Neural progenitor cell (in vitro differentiated cells): ENCODE results near the gene SHROOM3. TPM values are rescaled to one million over a fixed set of nuclear protein-coding genes. Genes with fewer than 3 reads are reported as not detected.

Experiments used
- DNase-seq: peaks from one replicate; pipeline ENCODE4 v3.0.0-alpha.2; 2016; ENCODE audit warnings: low spot score
- H2AFZ ChIP-seq: fragments of 200-600 bp; sonication (generic); replicated peaks from 2 replicates; pipeline ENCODE4 v1.6.1; 2016; ENCODE audit warnings: antibody characterized with exemption
- H3F3A ChIP-seq: fragments of 200-600 bp; sonication (generic); 2 replicates; pipeline ENCODE4 v1.6.1; 2016; ENCODE audit warnings: antibody characterized with exemption, low read depth
- H3K27ac ChIP-seq: fragments of 200-600 bp; sonication (generic); 2 replicates; pipeline ENCODE4 v1.5.1; 2016; ENCODE audit warnings: mild to moderate bottlenecking
- H3K27me3 ChIP-seq: fragments of 200-600 bp; sonication (generic); 2 replicates; pipeline ENCODE4 v1.6.1; 2016; ENCODE audit warnings: mild to moderate bottlenecking, moderate library complexity
- H3K36me3 ChIP-seq: fragments of 200-600 bp; sonication (generic); 2 replicates; pipeline ENCODE4 v1.5.1; 2016
- H3K4me1 ChIP-seq: fragments of 200-600 bp; sonication (generic); 2 replicates; pipeline ENCODE4 v1.6.1; 2016; ENCODE audit warnings: mixed run types
- H3K4me2 ChIP-seq: fragments of 200-600 bp; sonication (generic); 2 replicates; pipeline ENCODE4 v1.6.1; 2016
- H3K4me3 ChIP-seq: fragments of 200-600 bp; sonication (generic); 2 replicates; pipeline ENCODE4 v1.5.1; 2016
- H3K79me2 ChIP-seq: fragments of 200-600 bp; sonication (generic); 2 replicates; pipeline ENCODE4 v1.6.1; 2016; ENCODE audit warnings: low read depth
- H3K9ac ChIP-seq: fragments of 200-600 bp; sonication (generic); 2 replicates; pipeline ENCODE4 v1.6.1; 2016
- H3K9me3 ChIP-seq: fragments of 200-600 bp; sonication (generic); 2 replicates; pipeline ENCODE4 v1.5.1; 2016; ENCODE audit warnings: low read depth
- H4K20me1 ChIP-seq: fragments of 200-600 bp; sonication (generic); 2 replicates; pipeline ENCODE4 v1.6.1; 2016; ENCODE audit warnings: low read depth
- H3K27ac Mint-ChIP-seq: 3 replicates; pipeline ENCODE4 v1.8.0; 2021; ENCODE audit warnings: mixed read lengths
- H3K27me3 Mint-ChIP-seq: 2 replicates; pipeline ENCODE4 v1.8.0; 2022; ENCODE audit warnings: low read depth, mild to moderate bottlenecking, inconsistent platforms, moderate library complexity, mixed read lengths; ENCODE audit not compliant: insufficient read depth
- H3K36me3 Mint-ChIP-seq: 3 replicates; pipeline ENCODE4 v1.8.0; 2021; ENCODE audit warnings: mixed read lengths
- H3K4me1 Mint-ChIP-seq: 3 replicates; pipeline ENCODE4 v1.8.0; 2021; ENCODE audit warnings: mixed read lengths
- H3K4me3 Mint-ChIP-seq: 3 replicates; pipeline ENCODE4 v1.8.0; 2021; ENCODE audit warnings: mild to moderate bottlenecking, moderate library complexity, mixed read lengths
- H3K9me3 Mint-ChIP-seq: 3 replicates; pipeline ENCODE4 v1.8.0; 2020; ENCODE audit warnings: mixed read lengths
- EZH2 ChIP-seq: fragments of 200-600 bp; sonication (generic); IDR thresholded peaks from 2 replicates; pipeline ENCODE4 v1.6.1; 2017; ENCODE audit warnings: antibody characterized with exemption, mild to moderate bottlenecking, moderate library complexity
- EZH2phosphoT487 ChIP-seq: fragments of 200-600 bp; sonication (generic); IDR thresholded peaks from 2 replicates; pipeline ENCODE4 v1.6.1; 2017; ENCODE audit warnings: antibody characterized with exemption
- total RNA-seq: library from RNA; depleted of rRNA; stranded (reverse); fragments of >200 nt; gene quantifications from 2 replicates; pipeline ENCODE4 v1.2.3, GENCODE V29; 2015; ENCODE audit warnings: low replicate concordance
- TF ChIP-seq, protein P1 (sequence below): fragments of 200-600 bp; sonication (generic); IDR thresholded peaks from 2 replicates; pipeline ENCODE4 v1.5.1; 2017; ENCODE audit warnings: antibody characterized with exemption, mild to moderate bottlenecking

SHROOM3 gene
- total RNA-seq, 1 donor from 2014 or later: 36.6 TPM

GRCh38 chr4:76610751-76611547 is 175.9 kb downstream of the SHROOM3 start:
- Histone ChIP-seq H3K36me3 (no peaks in the 10 kb centered on the region), H4K20me1 (peaks cover 8% of the 10 kb centered on the region), H3K79me2 (no peaks in the 10 kb centered on the region), H3K27me3 (no peaks in the 10 kb centered on the region), H3K4me3 (no peak overlapping the region), H3F3A (peaks cover 4% of the 10 kb centered on the region), H3K9ac (no peak overlapping the region), H3K4me1 (peaks cover 42% of the 10 kb centered on the region), H3K27ac (no peak overlapping the region), H2AFZ (no peak overlapping the region), H3K9me3 (no peaks in the 10 kb centered on the region), H3K4me2 (peak overlapping the region; percentile 7)
- peak overlapping the region; percentile 70 for H3K27ac Mint-ChIP-seq
- TF ChIP-seq, protein P1, sequence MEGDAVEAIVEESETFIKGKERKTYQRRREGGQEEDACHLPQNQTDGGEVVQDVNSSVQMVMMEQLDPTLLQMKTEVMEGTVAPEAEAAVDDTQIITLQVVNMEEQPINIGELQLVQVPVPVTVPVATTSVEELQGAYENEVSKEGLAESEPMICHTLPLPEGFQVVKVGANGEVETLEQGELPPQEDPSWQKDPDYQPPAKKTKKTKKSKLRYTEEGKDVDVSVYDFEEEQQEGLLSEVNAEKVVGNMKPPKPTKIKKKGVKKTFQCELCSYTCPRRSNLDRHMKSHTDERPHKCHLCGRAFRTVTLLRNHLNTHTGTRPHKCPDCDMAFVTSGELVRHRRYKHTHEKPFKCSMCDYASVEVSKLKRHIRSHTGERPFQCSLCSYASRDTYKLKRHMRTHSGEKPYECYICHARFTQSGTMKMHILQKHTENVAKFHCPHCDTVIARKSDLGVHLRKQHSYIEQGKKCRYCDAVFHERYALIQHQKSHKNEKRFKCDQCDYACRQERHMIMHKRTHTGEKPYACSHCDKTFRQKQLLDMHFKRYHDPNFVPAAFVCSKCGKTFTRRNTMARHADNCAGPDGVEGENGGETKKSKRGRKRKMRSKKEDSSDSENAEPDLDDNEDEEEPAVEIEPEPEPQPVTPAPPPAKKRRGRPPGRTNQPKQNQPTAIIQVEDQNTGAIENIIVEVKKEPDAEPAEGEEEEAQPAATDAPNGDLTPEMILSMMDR: no peak
- TF ChIP-seq EZH2 (no peak), EZH2phosphoT487 (no peak)
- H3K9me3 Mint-ChIP-seq: no peaks in the 10 kb centered on the region
- DNase-seq: no peak
- H3K27me3 Mint-ChIP-seq: no peaks in the 10 kb centered on the region
- H3K36me3 Mint-ChIP-seq: peaks cover 14% of the 10 kb centered on the region
- peaks cover 29% of the 10 kb centered on the region for H3K4me1 Mint-ChIP-seq
- H3K4me3 Mint-ChIP-seq: no peak overlapping the region

DNA sequence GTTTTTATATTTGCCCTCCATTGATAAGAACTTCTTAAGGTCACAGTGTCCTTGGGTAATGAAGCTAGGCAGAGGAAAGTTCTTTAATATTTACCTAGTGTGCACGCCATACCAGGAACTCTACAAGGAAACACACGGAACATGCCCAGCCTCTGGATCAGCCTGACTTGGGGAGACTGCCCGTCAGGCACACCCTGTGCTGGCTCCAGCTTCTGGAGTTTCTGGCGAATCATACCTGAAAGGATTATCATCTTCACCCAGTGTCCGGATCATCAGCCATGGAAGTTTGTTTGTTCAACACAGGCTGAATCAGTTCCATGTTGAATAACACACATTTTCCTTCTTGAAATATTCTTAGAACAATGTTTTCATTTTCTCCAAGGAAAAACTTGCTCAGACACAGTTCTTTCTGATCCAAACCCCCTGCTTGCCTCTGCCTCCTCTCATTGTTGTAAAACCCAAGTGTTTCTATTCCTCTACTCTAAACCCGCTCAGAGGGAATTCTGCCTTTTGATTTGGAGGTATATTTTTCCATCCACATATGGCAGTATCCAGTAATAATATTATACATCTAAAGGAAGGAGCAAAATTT is 176.7 kb downstream of the SHROOM3 start:
- DNase-seq: no peak
- Histone ChIP-seq H3K4me1 (peaks cover 39% of the 10 kb centered on the region), H2AFZ (no peak overlapping the region), H3K4me2 (no peak overlapping the region), H3K4me3 (no peak overlapping the region), H3K36me3 (no peaks in the 10 kb centered on the region), H3K27ac (peak overlapping the region; percentile 44), H4K20me1 (peaks cover 8% of the 10 kb centered on the region), H3K9ac (no peak overlapping the region), H3K79me2 (no peaks in the 10 kb centered on the region), H3K27me3 (no peaks in the 10 kb centered on the region), H3F3A (peaks cover 3% of the 10 kb centered on the region), H3K9me3 (no peaks in the 10 kb centered on the region)
- Mint-ChIP-seq H3K4me3 (no peak overlapping the region), H3K27ac (no peak overlapping the region), H3K9me3 (no peaks in the 10 kb centered on the region), H3K36me3 (peaks cover 14% of the 10 kb centered on the region), H3K27me3 (no peaks in the 10 kb centered on the region), H3K4me1 (peaks cover 27% of the 10 kb centered on the region)
- TF ChIP-seq, protein P1: no peak
- no peak for TF ChIP-seq EZH2phosphoT487
- TF ChIP-seq EZH2: no peak

DNA sequence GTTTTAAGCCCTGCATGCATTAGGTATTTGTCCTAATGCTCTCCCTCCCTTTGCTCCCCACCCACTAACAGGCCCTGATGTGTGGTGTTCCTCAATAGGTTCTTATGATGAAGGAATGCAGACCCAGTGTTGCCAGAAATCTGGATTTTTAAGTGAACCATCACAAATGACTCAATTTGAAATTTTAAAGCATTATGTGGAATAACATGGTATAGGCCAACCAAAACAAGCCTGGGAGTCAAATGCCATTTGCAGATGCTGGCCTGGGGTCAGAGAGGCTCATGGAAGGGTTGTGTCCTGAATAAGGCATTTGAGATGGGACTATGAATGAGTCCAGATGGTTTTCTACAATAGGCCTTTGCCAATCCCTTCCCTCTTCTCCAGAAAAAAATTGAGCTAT is 179.6 kb downstream of the SHROOM3 start:
- no peak overlapping the region for H3K9ac ChIP-seq
- H2AFZ ChIP-seq: no peak overlapping the region

More for the DNA sequence above, 179.6 kb downstream of the SHROOM3 start:
- no peak overlapping the region for H3K4me3 ChIP-seq
- peaks cover 21% of the 10 kb centered on the region for H3K4me1 ChIP-seq
- H3K27me3 ChIP-seq: no peaks in the 10 kb centered on the region
- H3K4me3 Mint-ChIP-seq: no peak overlapping the region
- no peak overlapping the region for H3K27ac Mint-ChIP-seq
- H3K79me2 ChIP-seq: no peaks in the 10 kb centered on the region
- no peaks in the 10 kb centered on the region for H3K27me3 Mint-ChIP-seq
- no peak overlapping the region for H3K4me2 ChIP-seq
- DNase-seq: no peak
- no peaks in the 10 kb centered on the region for H3F3A ChIP-seq
- H3K4me1 Mint-ChIP-seq: peaks cover 24% of the 10 kb centered on the region
- peaks cover 14% of the 10 kb centered on the region for H3K36me3 Mint-ChIP-seq
- no peak for TF ChIP-seq EZH2
- TF ChIP-seq, protein P1: no peak
- no peak for TF ChIP-seq EZH2phosphoT487
- H4K20me1 ChIP-seq: no peaks in the 10 kb centered on the region
- H3K36me3 ChIP-seq: no peaks in the 10 kb centered on the region
- H3K27ac ChIP-seq: no peak overlapping the region
- H3K9me3 Mint-ChIP-seq: no peaks in the 10 kb centered on the region
- no peaks in the 10 kb centered on the region for H3K9me3 ChIP-seq
